A673 (cell line): ENCODE measurements around the gene ACOT7. TPM values are rescaled to one million over a fixed set of nuclear protein-coding genes. Genes with fewer than 3 reads are reported as not detected.

ENCODE experiments used
- BruUV-seq: library from RNA; stranded (reverse); fragments of 400-500 nt; replicated peaks from 2 replicates; lab custom pipeline; 2021; lab: Mats Ljungman, UMichigan
- CTCF ChIA-PET: fragments of 300-600 bp; sonication (Branson Sonifier 250); formaldehyde crosslinking; loops from one replicate; lab custom pipeline; 2022; ENCODE audit warnings: antibody characterized with exemption; lab: Charles Lee
- POLR2A ChIA-PET: fragments of 300-600 bp; sonication (Branson Sonifier 250); formaldehyde crosslinking; loops from one replicate; lab custom pipeline; 2022; ENCODE audit warnings: antibody characterized with exemption; ENCODE audit not compliant: low non-redundant PET; lab: Charles Lee
- DNase-seq: peaks from one replicate; pipeline ENCODE4 v3.0.0-alpha.2; 2015; ENCODE audit warnings: low spot score
- H3K27ac ChIP-seq: fragments of 200-600 bp; sonication (generic); 2 replicates; pipeline ENCODE4 v1.5.1; 2016; ENCODE audit warnings: mixed run types, low read depth, mild to moderate bottlenecking, mixed read lengths, antibody characterized with exemption, low read length; ENCODE audit not compliant: poor library complexity, severe bottlenecking
- H3K27me3 ChIP-seq: fragments of 200-600 bp; sonication (generic); replicated peaks from 2 replicates; pipeline ENCODE4 v1.6.1; 2017; ENCODE audit warnings: mixed run types, low read depth, mild to moderate bottlenecking, mixed read lengths, antibody characterized with exemption, low read length; ENCODE audit not compliant: insufficient read depth, poor library complexity
- H3K36me3 ChIP-seq: fragments of 200-600 bp; sonication (generic); 2 replicates; pipeline ENCODE4 v1.6.1; 2016; ENCODE audit warnings: mixed run types, mild to moderate bottlenecking, mixed read lengths, antibody characterized with exemption, low read length; ENCODE audit not compliant: insufficient read depth, poor library complexity, severe bottlenecking
- H3K4me1 ChIP-seq: fragments of 200-600 bp; sonication (generic); 2 replicates; pipeline ENCODE4 v1.6.1; 2017; ENCODE audit warnings: mixed run types, mild to moderate bottlenecking, mixed read lengths, antibody characterized with exemption, low read length; ENCODE audit not compliant: insufficient read depth, poor library complexity, severe bottlenecking
- H3K4me3 ChIP-seq: fragments of 200-600 bp; sonication (generic); 2 replicates; pipeline ENCODE4 v1.5.1; 2016; ENCODE audit warnings: low read depth, mixed run types, mild to moderate bottlenecking, mixed read lengths, low read length; ENCODE audit not compliant: poor library complexity, severe bottlenecking
- H3K9me3 ChIP-seq: fragments of 200-600 bp; sonication (generic); 2 replicates; pipeline ENCODE4 v1.6.1; 2016; ENCODE audit warnings: mixed run types, low read depth, mild to moderate bottlenecking, mixed read lengths, antibody characterized with exemption, low read length; ENCODE audit not compliant: poor library complexity, severe bottlenecking
- EZH2 ChIP-seq: fragments of 200-600 bp; sonication (generic); IDR thresholded peaks from 2 replicates; pipeline ENCODE4 v1.6.1; 2017; ENCODE audit warnings: borderline replicate concordance, low read depth, mild to moderate bottlenecking, mixed read lengths, antibody characterized with exemption, low read length; ENCODE audit not compliant: poor library complexity, severe bottlenecking
- intact Hi-C: fragments of 100-400 bp; cut with micrococcal nuclease; formaldehyde crosslinking; loops from one replicate; pipeline ENCODE4 v1.10.0; 2022; ENCODE audit not compliant: unreplicated experiment
- total RNA-seq: library from RNA; stranded (reverse); gene quantifications from 2 replicates; pipeline ENCODE4 v1.2.3, GENCODE V29; 2021
- TF ChIP-seq, protein P1 (sequence below): fragments of 300-800, 200-600 bp; sonication (generic); conservative IDR thresholded peaks from 2 replicates; pipeline ENCODE4 v1.5.1; 2017; ENCODE audit warnings: low read depth, mild to moderate bottlenecking, antibody characterized with exemption, low read length, moderate library complexity, mixed read lengths

The ACOT7 gene
- total RNA-seq, 1 experiment from 2014 or later = 132 TPM

DNA sequence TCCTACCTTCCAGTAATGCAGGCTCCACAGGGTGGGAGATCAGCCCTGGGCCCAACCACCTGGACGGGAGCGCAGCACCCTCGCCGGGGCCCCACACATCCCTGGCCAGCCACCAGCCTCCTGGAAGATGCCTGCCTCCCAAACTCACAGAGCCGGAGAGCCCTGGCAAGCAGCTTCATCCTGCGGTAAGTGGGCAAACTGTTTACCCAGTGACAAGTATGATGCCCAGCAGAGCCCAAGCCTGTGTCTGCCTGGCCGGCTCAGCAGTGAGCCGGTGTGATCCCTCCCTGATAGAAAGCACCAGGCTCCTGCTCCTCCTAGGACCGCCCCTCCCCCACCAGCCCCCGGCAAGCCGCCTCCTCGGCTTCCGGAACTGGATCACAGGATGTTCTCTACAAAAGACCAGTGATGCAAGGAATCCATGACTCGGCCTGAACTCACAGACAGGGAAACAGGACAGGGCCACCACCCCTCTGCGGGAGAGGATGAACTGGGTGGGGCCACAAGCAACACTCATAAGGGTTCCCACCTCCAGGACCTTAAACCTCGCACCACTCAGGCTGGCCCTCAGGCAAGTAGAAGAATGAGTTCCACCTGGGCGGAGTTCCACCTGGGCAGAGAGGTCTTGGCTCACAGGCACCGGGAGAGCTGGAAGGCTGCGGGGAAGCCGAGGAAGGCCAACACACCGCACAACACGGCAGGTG, 7.9 kb downstream of the ACOT7 start:
- ChIA-PET CTCF (no interaction called here), POLR2A (no interaction called here)
- intact Hi-C loops = no loop called here
- BruUV-seq = no TSS peak
- Histone ChIP-seq H3K9me3 (no peaks in the 10 kb centered on the region), H3K36me3 (no peaks in the 10 kb centered on the region), H3K4me1 (peaks cover 8% of the 10 kb centered on the region), H3K27ac (no peak overlapping the region), H3K4me3 (no peak overlapping the region), H3K27me3 (no peaks in the 10 kb centered on the region)
- DNase-seq = peak; percentile 34
- TF ChIP-seq, protein P1, sequence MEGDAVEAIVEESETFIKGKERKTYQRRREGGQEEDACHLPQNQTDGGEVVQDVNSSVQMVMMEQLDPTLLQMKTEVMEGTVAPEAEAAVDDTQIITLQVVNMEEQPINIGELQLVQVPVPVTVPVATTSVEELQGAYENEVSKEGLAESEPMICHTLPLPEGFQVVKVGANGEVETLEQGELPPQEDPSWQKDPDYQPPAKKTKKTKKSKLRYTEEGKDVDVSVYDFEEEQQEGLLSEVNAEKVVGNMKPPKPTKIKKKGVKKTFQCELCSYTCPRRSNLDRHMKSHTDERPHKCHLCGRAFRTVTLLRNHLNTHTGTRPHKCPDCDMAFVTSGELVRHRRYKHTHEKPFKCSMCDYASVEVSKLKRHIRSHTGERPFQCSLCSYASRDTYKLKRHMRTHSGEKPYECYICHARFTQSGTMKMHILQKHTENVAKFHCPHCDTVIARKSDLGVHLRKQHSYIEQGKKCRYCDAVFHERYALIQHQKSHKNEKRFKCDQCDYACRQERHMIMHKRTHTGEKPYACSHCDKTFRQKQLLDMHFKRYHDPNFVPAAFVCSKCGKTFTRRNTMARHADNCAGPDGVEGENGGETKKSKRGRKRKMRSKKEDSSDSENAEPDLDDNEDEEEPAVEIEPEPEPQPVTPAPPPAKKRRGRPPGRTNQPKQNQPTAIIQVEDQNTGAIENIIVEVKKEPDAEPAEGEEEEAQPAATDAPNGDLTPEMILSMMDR = no peak
- TF ChIP-seq EZH2 = no peak

DNA sequence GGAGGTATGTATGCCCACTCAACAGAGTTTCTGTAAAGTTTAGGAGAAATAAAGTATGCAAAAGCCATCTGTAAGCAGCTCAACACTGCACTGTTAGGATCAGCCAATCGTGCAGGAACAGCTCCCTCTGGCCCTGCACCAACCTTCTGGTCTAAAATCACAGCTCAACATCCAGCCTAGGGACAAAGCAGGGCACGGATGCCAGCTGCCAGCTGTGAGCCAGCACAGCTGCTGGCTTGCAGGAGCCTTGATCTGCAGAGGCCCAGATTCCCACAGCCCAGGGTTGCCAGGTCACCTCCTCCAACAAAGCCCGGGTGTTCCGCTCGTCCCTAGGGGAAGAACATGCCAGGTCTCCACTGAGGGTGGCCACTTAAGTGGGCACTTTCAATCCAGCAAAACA, 8.6 kb downstream of the ACOT7 start:
- H3K4me3 ChIP-seq = no peak overlapping the region
- ChIA-PET POLR2A (interaction anchor here (0.6 kb wide), 1 partner anchor 138 kb away, joined by 3 read pairs; no protein-coding TSS in a partner anchor), CTCF (no interaction called here)
- H3K9me3 ChIP-seq = peaks cover 3% of the 10 kb centered on the region
- no peak overlapping the region for H3K27ac ChIP-seq
- no peak for TF ChIP-seq EZH2
- TF ChIP-seq, protein P1 = no peak
- H3K27me3 ChIP-seq = no peaks in the 10 kb centered on the region
- peaks cover 8% of the 10 kb centered on the region for H3K4me1 ChIP-seq
- no peaks in the 10 kb centered on the region for H3K36me3 ChIP-seq
- DNase-seq = no peak
- intact Hi-C loops = no loop called here
- BruUV-seq = no TSS peak

DNA sequence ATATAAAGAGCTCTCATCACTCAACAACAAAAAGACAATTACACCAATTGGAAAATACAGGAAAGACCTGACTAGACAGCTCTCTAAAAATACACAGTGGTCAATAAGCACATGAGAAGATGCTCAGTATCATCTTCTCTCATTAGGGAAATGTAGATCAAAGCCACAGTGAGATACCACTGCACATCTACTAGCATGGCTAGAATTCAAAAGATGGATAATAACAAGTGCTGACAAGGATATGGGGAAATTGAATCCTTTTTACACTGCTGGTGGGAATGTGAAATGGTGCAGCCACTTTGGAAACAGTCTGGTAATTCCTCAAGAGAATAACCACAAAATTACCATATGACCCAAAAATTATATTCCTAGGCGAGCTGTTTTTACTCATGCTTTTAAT, 9.4 kb downstream of the ACOT7 start:
- Histone ChIP-seq H3K36me3 (no peaks in the 10 kb centered on the region), H3K27me3 (no peaks in the 10 kb centered on the region), H3K9me3 (peaks cover 6% of the 10 kb centered on the region), H3K4me3 (no peak overlapping the region), H3K27ac (no peak overlapping the region), H3K4me1 (peaks cover 8% of the 10 kb centered on the region)
- no peak for TF ChIP-seq EZH2
- TF ChIP-seq, protein P1 = no peak
- no peak for DNase-seq
- ChIA-PET CTCF (interaction anchor here (0.6 kb wide), 1 partner anchor 116 kb away, joined by 3 read pairs; no protein-coding TSS in a partner anchor), POLR2A (no interaction called here)
- intact Hi-C loops = no loop called here
- no TSS peak for BruUV-seq
